GM10266 (cell line): ENCODE measurements around the gene SCAP.
"Not testable (repeated sequence)": the region's sequence is repeated elsewhere in the genome, so short reads cannot be mapped to it uniquely, and the experiment has no call there.

Experiments used
- DNase-seq: peaks from one replicate; pipeline ENCODE4 v3.0.0; 2012; ENCODE audit errors: extremely low spot score
- TF ChIP-seq, protein P1 (sequence below): IDR thresholded peaks from 2 replicates; pipeline ENCODE4 v1.5.1; 2012; ENCODE audit warnings: mild to moderate bottlenecking, low read depth; ENCODE audit not compliant: control insufficient read depth, insufficient read depth; ENCODE audit errors: missing control alignments

The SCAP gene

DNA sequence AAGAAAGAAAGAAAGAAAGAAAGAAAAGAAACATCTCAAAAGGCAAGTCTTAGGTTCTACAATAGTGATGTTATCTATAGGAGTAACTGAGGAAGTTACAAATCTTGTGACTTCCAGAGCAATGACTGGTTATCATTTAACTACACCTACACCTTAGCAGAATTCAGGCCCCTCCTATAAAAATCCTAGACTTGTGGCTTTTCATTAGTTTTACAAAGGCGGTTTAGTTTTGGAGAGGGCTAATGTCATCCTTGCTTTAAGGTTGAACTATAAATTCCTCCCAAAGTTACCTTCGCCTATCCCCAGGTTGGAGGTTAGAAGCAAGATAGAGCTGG is 4.1 kb upstream of the SCAP start:
- TF ChIP-seq, protein P1, sequence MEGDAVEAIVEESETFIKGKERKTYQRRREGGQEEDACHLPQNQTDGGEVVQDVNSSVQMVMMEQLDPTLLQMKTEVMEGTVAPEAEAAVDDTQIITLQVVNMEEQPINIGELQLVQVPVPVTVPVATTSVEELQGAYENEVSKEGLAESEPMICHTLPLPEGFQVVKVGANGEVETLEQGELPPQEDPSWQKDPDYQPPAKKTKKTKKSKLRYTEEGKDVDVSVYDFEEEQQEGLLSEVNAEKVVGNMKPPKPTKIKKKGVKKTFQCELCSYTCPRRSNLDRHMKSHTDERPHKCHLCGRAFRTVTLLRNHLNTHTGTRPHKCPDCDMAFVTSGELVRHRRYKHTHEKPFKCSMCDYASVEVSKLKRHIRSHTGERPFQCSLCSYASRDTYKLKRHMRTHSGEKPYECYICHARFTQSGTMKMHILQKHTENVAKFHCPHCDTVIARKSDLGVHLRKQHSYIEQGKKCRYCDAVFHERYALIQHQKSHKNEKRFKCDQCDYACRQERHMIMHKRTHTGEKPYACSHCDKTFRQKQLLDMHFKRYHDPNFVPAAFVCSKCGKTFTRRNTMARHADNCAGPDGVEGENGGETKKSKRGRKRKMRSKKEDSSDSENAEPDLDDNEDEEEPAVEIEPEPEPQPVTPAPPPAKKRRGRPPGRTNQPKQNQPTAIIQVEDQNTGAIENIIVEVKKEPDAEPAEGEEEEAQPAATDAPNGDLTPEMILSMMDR, result no peak
- DNase-seq, result no peak

DNA sequence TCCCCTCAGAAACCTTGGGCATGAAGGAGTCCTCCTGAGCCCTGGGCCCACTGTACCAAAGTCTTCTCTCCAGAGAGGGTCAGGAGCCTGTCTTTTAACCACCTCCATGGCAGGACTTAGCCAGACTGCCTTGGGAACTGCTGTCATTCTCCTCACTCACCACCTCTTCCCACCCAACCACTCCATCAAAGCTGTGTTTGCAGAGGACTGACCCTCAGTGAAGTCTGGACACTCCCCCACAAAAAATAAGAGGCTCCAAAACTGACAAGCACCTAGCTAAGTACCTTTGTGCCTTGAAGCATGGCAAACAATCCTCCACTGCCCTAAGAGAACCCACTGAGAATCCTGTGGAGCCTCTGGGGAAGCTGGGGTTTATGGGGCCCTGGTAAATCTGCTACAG is 2.3 kb upstream of the SCAP start:
- TF ChIP-seq, protein P1, result no peak
- no peak for DNase-seq

DNA sequence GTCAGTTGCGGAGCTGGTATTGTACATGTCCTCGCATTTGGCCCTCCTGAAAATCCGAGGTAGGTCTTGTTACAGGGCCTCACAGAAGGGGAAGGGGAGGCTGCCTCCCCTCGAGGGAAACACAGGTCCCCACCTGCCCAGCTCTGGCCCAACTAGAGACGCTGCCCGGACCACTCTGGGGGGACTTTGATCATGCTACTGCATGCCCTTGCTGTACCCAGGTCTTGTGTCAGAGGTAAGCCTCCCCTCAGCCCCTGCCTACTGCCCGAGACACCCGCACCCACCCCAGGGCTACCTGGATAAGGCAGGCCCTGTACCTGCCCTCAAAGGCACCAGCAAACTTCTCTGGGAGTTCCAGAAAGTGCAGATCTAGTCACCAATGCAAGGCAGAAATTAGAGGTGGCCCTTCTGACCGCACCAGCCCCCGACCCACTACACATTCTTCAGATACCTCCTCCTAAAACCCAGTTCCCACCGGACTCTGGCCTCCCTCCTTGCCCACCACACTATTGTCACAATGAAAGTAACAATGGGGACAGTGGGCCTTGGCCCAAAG is 981 bp upstream of the SCAP start:
- TF ChIP-seq, protein P1, result no peak

DNA sequence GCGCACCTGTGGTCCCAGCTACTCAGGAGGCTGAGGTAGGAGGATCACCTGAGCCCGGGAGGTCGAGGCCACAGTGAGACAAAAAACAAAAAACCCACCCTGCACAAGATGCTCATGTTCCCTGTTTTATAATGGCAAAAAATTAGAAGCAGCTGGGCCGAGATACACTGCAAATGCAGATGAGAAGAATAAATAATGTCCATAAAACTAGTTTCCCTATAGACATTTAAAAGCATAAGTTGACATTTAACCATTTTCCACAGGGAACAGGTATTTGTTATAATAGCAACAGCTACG is 537 bp upstream of the SCAP start:
- DNase-seq, result no peak
- TF ChIP-seq, protein P1, result no peak

More for the DNA sequence above, 981 bp upstream of the SCAP start:
- no peak for DNase-seq

DNA sequence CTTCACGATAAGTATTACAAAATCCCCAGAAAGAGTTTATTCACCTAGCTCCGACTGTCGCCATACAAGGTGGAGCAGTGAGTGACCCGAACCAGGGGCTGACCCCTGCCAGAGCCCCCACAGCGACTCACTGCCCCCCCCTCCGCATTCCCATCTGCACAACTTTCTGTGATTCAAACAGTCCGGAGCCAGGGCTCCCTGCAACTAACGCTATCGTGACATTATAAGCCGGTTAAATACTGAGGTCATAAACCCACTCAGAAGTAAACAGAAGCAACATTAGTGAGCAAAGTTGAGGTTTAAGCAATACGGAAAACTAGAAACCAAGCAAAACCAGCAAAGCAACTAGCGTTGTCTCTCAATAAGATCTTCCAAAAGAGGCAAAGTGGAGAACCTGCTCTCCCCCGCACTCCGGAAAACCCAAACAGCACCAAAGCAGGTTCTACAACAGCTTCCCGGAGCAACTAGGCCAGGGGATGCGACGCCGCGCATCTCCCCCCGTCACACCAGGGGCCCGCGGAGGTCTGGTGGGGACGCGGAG is 642 bp downstream of the SCAP start:
- TF ChIP-seq, protein P1, result no peak
- DNase-seq, result no peak

DNA sequence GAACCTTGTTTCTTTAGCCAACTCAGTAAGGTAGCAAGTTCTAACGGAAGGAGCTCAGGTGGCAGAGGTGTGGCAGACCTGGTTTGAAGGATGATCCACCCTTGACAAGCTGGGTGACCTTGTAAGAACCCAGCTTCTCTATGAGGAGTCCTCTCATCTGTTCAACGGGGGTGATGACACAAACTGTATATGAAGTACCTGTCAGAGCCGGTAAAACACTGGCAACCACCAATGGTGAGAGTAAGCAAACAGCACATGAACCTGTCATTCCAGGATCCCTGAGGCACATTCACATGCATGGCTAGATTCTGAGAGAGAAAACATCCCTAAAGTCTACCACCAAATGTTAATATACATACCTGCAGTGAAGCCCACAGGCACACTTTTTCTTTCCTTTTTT is 2.4 kb downstream of the SCAP start:
- DNase-seq, result no peak
- TF ChIP-seq, protein P1, result no peak

DNA sequence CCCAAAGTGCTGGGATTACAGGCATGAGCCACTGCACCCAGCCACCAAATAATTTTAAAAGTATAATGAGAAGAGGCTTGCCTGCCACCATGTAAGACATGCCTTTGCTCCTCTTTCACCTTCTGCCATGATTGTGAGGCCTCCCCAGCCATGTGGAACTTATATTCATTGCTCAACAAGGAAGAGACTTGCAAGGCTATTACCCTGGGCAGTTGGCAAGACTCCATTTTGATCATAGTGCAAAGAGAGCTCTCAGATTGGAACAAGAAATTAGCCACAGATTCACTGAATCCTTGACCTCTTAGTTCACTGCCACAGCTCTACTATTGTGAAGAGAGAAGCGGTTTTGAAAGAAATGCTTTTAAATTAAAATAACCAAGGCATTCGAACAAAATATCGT is 6.1 kb downstream of the SCAP start:
- TF ChIP-seq, protein P1, result no peak
- DNase-seq, result no peak

DNA sequence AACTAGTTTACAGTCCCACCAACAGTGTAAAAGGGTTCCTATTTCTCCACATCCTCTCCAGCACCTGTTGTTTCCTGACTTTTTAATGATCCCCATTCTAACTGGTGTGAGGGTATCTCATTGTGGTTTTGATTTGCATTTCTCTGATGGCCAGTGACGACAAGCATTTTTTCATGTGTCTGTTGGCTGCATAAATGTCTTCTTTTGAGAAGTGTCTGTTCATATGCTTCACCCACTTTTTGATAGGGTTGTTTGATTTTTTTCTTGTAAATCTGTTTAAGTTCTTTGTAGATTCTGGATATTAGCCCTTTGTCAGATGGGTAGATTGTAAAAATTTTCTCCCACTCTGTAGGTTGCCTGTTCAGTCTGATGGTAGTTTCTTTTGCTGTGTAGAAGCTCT is 7.4 kb downstream of the SCAP start:
- DNase-seq, result not testable (repeated sequence)
